Measurements from ENCODE around the gene CIB1.

Gene CIB1

DNA sequence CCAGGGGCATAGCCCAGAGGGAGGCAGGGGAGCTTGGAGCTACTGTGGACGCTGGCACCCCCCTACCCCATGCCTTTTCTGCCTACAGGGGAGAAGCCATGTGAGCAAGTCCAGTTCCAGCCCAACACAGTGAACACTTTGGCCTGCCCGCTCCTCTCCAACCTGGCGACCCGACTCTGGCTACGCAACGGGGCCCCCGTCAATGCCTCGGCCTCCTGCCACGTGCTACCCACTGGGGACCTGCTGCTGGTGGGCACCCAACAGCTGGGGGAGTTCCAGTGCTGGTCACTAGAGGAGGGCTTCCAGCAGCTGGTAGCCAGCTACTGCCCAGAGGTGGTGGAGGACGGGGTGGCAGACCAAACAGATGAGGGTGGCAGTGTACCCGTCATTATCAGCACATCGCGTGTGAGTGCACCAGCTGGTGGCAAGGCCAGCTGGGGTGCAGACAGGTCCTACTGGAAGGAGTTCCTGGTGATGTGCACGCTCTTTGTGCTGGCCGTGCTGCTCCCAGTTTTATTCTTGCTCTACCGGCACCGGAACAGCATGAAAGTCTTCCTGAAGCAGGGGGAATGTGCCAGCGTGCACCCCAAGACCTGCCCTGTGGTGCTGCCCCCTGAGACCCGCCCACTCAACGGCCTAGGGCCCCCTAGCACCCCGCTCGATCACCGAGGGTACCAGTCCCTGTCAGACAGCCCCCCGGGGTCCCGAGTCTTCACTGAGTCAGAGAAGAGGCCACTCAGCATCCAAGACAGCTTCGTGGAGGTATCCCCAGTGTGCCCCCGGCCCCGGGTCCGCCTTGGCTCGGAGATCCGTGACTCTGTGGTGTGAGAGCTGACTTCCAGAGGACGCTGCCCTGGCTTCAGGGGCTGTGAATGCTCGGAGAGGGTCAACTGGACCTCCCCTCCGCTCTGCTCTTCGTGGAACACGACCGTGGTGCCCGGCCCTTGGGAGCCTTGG is 5.6 kb downstream of the CIB1 start:
- peaks cover 3% of the 10 kb centered on the region; the same call in 1 of the 2 replicates for H3K36me3 ChIP-seq (ENCODE audit: insufficient read depth, low read length)

DNA sequence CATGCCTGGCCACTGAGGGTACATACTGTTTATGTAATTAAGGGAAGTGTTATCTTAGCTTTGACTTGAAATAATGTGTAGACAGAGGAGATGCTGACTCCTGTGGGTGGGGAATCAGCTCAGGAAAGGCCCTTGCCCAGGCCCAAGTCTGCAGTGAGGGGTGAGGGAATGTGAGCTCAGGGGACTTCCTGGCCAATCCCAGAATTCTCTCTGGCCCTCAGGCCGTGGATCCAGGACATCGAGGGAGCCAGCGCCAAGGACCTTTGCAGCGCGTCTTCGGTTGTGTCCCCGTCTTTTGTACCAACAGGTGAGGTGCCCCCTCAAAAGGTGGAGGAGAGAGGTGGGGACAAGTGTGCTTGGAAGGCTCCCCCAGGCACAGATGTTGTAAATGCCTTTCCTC is 6.4 kb downstream of the CIB1 start:
- Histone ChIP-seq H3K27me3 (ENCODE audit: insufficient read depth, low read length) (no peaks in the 10 kb centered on the region), H2AFZ (ENCODE audit: low read length, unreplicated experiment) (no peak overlapping the region), H3K36me3 (ENCODE audit: insufficient read depth, low read length) (peaks cover 3% of the 10 kb centered on the region; the same call in 1 of the 2 replicates), H3K4me1 (ENCODE audit: control insufficient read depth, insufficient read depth, low read length, unreplicated experiment) (peaks cover 4% of the 10 kb centered on the region), H3K27ac (ENCODE audit: low read depth, low read length) (no peak overlapping the region), H3K79me2 (ENCODE audit: control insufficient read depth, insufficient read depth, low read length, unreplicated experiment) (peaks cover 14% of the 10 kb centered on the region), H3K4me3 (ENCODE audit: low read depth, low read length) (no peak overlapping the region)

More for the DNA sequence above, 5.6 kb downstream of the CIB1 start:
- Histone ChIP-seq H3K79me2 (ENCODE audit: control insufficient read depth, insufficient read depth, low read length, unreplicated experiment) (peaks cover 16% of the 10 kb centered on the region), H3K27ac (ENCODE audit: low read depth, low read length) (no peak overlapping the region), H3K27me3 (ENCODE audit: insufficient read depth, low read length) (no peaks in the 10 kb centered on the region), H3K4me3 (ENCODE audit: low read depth, low read length) (no peak overlapping the region), H2AFZ (ENCODE audit: low read length, unreplicated experiment) (no peak overlapping the region), H3K4me1 (ENCODE audit: control insufficient read depth, insufficient read depth, low read length, unreplicated experiment) (peaks cover 5% of the 10 kb centered on the region)

DNA sequence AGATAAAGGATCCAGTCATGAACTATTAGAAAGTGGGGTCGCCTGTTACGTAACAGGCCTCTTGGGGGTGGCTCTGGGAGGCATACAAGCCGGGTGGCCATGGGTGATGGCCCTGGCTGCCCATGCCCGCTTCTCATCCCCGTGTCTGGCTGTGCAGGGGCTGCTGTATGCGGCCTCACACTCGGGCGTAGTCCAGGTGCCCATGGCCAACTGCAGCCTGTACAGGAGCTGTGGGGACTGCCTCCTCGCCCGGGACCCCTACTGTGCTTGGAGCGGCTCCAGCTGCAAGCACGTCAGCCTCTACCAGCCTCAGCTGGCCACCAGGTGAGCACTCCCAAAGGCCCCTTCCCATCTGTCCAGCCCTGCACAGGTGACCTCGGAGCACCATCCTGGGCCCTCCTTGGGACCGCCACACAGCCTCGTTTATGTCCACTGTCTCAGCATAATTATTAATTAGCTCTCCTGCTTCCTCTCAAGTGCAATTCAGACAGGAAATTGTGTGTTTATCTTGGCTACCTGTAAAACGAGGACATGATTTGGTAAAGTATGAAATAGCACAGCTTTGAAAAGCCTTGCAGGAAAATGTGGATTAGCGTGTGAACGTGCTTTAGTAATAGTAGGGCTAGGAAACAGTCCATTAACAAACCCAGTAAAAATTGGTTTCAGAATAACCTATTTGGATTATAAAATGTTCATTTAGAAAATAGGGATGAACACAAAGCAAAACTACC is 8.1 kb downstream of the CIB1 start:
- Histone ChIP-seq H3K79me2 (ENCODE audit: control insufficient read depth, insufficient read depth, low read length, unreplicated experiment) (peaks cover 3% of the 10 kb centered on the region), H3K36me3 (ENCODE audit: insufficient read depth, low read length) (peaks cover 3% of the 10 kb centered on the region; the same call in 1 of the 2 replicates), H3K27me3 (ENCODE audit: insufficient read depth, low read length) (no peaks in the 10 kb centered on the region), H2AFZ (ENCODE audit: low read length, unreplicated experiment) (no peak overlapping the region), H3K4me3 (ENCODE audit: low read depth, low read length) (no peak overlapping the region), H3K27ac (ENCODE audit: low read depth, low read length) (no peak overlapping the region), H3K4me1 (ENCODE audit: control insufficient read depth, insufficient read depth, low read length, unreplicated experiment) (peaks cover 4% of the 10 kb centered on the region)

DNA sequence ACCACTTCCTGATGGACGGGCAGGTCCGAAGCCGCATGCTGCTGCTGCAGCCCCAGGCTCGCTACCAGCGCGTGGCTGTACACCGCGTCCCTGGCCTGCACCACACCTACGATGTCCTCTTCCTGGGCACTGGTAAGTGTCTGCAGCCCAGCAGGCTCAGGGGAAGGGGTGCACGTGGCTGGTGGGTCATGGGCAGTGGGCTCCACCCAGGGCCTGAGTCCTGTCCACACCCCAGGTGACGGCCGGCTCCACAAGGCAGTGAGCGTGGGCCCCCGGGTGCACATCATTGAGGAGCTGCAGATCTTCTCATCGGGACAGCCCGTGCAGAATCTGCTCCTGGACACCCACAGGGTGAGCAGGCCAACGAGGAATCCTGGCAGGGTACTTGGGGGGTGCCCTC is 8.7 kb downstream of the CIB1 start:
- no peaks in the 10 kb centered on the region for H3K27me3 ChIP-seq (ENCODE audit: insufficient read depth, low read length)
- no peak overlapping the region for H3K4me3 ChIP-seq (ENCODE audit: low read depth, low read length)
- no peaks in the 10 kb centered on the region for H3K79me2 ChIP-seq (ENCODE audit: control insufficient read depth, insufficient read depth, low read length, unreplicated experiment)
- peaks cover 4% of the 10 kb centered on the region for H3K4me1 ChIP-seq (ENCODE audit: control insufficient read depth, insufficient read depth, low read length, unreplicated experiment)
- peaks cover under 1% of the 10 kb centered on the region; the same call in 1 of the 2 replicates for H3K36me3 ChIP-seq (ENCODE audit: insufficient read depth, low read length)
- H3K27ac ChIP-seq (ENCODE audit: low read depth, low read length) = no peak overlapping the region
- no peak overlapping the region for H2AFZ ChIP-seq (ENCODE audit: low read length, unreplicated experiment)

DNA sequence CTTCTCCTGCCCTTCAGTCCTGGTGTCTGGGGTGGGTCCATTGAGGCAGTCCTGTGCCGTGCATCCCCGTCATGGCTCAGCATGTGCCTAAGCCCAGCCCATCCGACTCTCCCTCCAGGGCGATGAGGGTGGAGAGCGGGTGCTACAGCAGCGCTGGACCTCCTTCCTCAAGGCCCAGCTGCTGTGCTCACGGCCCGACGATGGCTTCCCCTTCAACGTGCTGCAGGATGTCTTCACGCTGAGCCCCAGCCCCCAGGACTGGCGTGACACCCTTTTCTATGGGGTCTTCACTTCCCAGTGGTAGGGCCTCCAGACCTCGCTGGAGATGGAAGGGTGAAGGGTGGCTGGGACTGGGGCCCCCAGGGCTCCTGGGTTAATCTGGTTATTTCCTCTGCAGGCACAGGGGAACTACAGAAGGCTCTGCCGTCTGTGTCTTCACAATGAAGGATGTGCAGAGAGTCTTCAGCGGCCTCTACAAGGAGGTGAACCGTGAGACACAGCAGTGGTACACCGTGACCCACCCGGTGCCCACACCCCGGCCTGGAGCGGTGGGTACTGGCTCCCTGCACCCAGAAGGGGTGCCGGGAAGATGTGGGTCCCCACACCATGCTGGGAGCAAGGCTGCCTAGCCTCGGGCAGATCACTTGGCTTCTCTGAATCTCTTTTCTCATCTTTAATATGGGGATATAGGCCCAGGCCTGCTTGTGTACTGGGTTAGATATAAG is 10.1 kb downstream of the CIB1 start:
- no peaks in the 10 kb centered on the region for H3K27me3 ChIP-seq (ENCODE audit: insufficient read depth, low read length)
- H3K36me3 ChIP-seq (ENCODE audit: insufficient read depth, low read length) = no peaks in the 10 kb centered on the region
- H3K79me2 ChIP-seq (ENCODE audit: control insufficient read depth, insufficient read depth, low read length, unreplicated experiment) = no peaks in the 10 kb centered on the region
- H3K4me1 ChIP-seq (ENCODE audit: control insufficient read depth, insufficient read depth, low read length, unreplicated experiment) = peaks cover 4% of the 10 kb centered on the region
- no peak overlapping the region for H3K27ac ChIP-seq (ENCODE audit: low read depth, low read length)
- no peak overlapping the region for H2AFZ ChIP-seq (ENCODE audit: low read length, unreplicated experiment)
- no peak overlapping the region for H3K4me3 ChIP-seq (ENCODE audit: low read depth, low read length)

DNA sequence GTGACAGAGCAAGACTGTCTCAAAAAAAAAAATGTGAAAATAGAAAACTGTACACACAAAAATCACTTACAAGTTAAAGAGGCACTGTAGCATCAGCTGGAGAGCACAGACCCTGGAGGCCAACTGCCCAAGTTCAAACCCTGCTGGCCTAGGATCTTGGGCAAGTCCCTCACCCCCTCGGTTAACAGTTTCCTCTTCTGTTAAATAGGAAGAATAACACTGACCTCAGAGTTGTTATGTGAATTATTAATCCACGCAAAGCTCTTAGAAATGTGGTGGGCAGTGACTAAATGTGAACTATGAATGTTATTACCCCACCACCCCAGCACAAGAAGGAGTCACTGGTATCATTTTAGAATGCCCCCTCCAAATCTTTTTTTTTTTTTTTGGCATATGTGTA is 11.2 kb downstream of the CIB1 start:
- no peaks in the 10 kb centered on the region for H3K36me3 ChIP-seq (ENCODE audit: insufficient read depth, low read length)

DNA sequence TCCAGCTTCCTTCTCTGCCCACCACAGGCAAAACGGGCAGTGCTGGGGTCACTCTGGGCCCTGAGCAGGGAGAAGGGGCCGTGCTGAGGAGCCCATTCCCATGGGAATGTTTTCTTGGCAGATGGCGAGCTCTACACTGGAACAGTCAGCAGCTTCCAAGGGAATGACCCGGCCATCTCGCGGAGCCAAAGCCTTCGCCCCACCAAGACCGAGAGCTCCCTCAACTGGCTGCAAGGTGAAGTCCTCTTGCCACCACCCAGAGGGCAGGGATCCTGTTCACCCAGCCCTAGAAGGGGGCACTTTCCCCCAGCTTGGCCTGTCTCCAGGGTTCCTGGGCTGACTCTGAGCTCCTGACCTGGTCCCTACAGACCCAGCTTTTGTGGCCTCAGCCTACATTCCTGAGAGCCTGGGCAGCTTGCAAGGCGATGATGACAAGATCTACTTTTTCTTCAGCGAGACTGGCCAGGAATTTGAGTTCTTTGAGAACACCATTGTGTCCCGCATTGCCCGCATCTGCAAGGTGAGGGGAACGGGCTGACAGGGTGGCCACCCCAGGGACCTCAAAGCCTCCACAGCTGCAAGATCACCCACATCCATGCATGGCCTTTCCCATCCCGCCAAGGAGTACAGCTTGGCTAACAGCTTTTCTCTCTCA is 12.4 kb downstream of the CIB1 start:
- Histone ChIP-seq H3K36me3 (ENCODE audit: insufficient read depth, low read length) (no peaks in the 10 kb centered on the region), H3K4me3 (ENCODE audit: low read depth, low read length) (no peak overlapping the region), H3K4me1 (ENCODE audit: control insufficient read depth, insufficient read depth, low read length, unreplicated experiment) (peaks cover 4% of the 10 kb centered on the region), H3K27ac (ENCODE audit: low read depth, low read length) (no peak overlapping the region), H3K27me3 (ENCODE audit: insufficient read depth, low read length) (no peaks in the 10 kb centered on the region), H2AFZ (ENCODE audit: low read length, unreplicated experiment) (no peak overlapping the region), H3K79me2 (ENCODE audit: control insufficient read depth, insufficient read depth, low read length, unreplicated experiment) (no peaks in the 10 kb centered on the region)

More for the DNA sequence above, 11.2 kb downstream of the CIB1 start:
- no peak overlapping the region for H3K4me3 ChIP-seq (ENCODE audit: low read depth, low read length)
- no peak overlapping the region for H3K27ac ChIP-seq (ENCODE audit: low read depth, low read length)
- no peaks in the 10 kb centered on the region for H3K79me2 ChIP-seq (ENCODE audit: control insufficient read depth, insufficient read depth, low read length, unreplicated experiment)
- H2AFZ ChIP-seq (ENCODE audit: low read length, unreplicated experiment) = no peak overlapping the region
- peaks cover 4% of the 10 kb centered on the region for H3K4me1 ChIP-seq (ENCODE audit: control insufficient read depth, insufficient read depth, low read length, unreplicated experiment)
- H3K27me3 ChIP-seq (ENCODE audit: insufficient read depth, low read length) = no peaks in the 10 kb centered on the region

DNA sequence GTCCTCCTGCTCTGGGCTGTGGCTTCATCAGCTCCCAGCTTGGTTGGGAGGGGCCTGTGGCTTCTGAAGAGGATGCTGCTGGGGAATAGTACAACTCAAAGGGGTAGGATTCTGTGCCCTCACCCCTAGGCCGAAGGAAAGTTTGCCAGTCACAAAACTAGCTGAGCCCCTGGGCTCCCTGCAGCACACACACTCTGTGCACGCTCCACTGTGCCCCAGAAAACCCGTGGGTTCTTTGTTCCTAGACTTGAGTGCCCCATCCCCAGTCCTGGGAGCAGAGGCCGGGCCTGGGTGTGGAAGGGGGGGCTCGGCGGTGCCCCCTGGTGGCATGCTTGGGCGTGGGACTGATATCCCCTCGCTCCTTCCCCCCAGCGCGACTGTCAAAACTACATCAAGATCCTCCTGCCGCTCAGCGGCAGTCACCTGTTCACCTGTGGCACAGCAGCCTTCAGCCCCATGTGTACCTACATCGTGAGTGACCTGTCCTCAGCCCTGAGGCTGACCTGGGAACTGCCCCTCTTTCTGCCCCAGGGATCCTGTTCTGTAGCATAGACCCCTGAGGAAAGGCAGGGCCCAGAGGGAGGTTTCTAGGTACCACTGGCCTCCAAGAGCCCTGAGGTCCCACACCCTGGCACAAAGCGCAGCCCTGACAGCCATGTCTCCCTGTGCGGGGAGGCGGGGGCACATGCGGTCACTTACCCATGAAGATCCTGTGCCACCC is 14.2 kb downstream of the CIB1 start:
- H3K27ac ChIP-seq (ENCODE audit: low read depth, low read length) = no peak overlapping the region
- H3K4me1 ChIP-seq (ENCODE audit: control insufficient read depth, insufficient read depth, low read length, unreplicated experiment) = peaks cover 4% of the 10 kb centered on the region
- H3K36me3 ChIP-seq (ENCODE audit: insufficient read depth, low read length) = no peaks in the 10 kb centered on the region
- H3K79me2 ChIP-seq (ENCODE audit: control insufficient read depth, insufficient read depth, low read length, unreplicated experiment) = no peaks in the 10 kb centered on the region
- no peaks in the 10 kb centered on the region for H3K27me3 ChIP-seq (ENCODE audit: insufficient read depth, low read length)
- H3K4me3 ChIP-seq (ENCODE audit: low read depth, low read length) = no peak overlapping the region
- H2AFZ ChIP-seq (ENCODE audit: low read length, unreplicated experiment) = no peak overlapping the region

DNA sequence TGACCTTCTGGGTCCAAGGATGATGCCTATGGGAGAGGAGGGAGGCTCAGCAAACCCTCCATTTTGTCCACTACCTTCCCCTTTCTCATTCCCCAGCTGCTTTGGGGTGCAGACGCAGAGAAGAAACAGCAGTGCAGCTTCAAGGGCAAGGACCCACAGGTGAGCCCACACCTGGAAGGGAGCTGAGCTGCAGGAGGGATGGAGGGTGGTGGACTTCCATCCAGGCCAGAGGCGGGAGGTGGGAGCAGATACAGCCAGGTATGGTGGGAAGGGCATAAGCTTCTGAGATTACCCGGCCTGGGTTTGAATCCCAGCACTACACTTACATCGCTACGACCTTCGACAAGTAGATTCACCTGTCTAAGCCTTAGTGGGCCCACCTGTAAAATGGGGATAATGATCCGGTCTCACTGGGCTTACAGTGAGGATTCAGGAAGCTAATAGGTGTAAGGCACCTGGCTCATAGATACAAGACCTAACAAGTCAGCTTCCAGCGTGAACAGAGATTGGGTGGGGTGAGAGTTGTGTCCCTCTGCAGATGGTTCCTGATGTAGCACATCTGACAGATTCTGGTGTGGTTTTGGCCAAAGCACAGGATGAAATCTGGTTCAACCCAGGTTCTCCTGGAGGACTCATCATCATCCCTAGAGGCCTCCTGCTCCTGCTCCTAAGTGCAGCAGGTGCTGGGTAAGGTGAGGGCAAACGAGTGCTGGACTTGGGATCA is 15.9 kb downstream of the CIB1 start:
- no peaks in the 10 kb centered on the region for H3K79me2 ChIP-seq (ENCODE audit: control insufficient read depth, insufficient read depth, low read length, unreplicated experiment)
- H3K4me1 ChIP-seq (ENCODE audit: control insufficient read depth, insufficient read depth, low read length, unreplicated experiment) = peaks cover 4% of the 10 kb centered on the region

More for the DNA sequence above, 15.9 kb downstream of the CIB1 start:
- Histone ChIP-seq H3K4me3 (ENCODE audit: low read depth, low read length) (no peak overlapping the region), H2AFZ (ENCODE audit: low read length, unreplicated experiment) (no peak overlapping the region), H3K27ac (ENCODE audit: low read depth, low read length) (no peak overlapping the region), H3K36me3 (ENCODE audit: insufficient read depth, low read length) (no peaks in the 10 kb centered on the region), H3K27me3 (ENCODE audit: insufficient read depth, low read length) (no peaks in the 10 kb centered on the region)
